Endothelial cell of umbilical vein (primary cell): ENCODE results near the gene OTX2.

ENCODE experiments used
- CTCF ChIP-seq, 2 donors: IDR thresholded peaks; 1 replicate in 1 of 2; 2 replicates in 1 of 2; pipeline ENCODE4 v1.5.1; 2011; ENCODE audit warnings: low read length in 2 of 2, mild to moderate bottlenecking in 2 of 2, moderate library complexity in 2 of 2, control low read depth in 1 of 2, inconsistent platforms in 1 of 2, low read depth in 1 of 2; ENCODE audit not compliant: insufficient read depth in 1 of 2; ENCODE audit errors: extremely low read depth in 1 of 2
- EZH2 ChIP-seq: IDR thresholded peaks from 2 replicates; pipeline ENCODE4 v1.6.1; 2012; ENCODE audit warnings: borderline replicate concordance, low read depth, mild to moderate bottlenecking, moderate library complexity, low read length, inconsistent platforms; ENCODE audit not compliant: severe bottlenecking
- POLR2A ChIP-seq: IDR thresholded peaks from 2 replicates; pipeline ENCODE4 v1.6.1; 2012; ENCODE audit warnings: low read depth, mild to moderate bottlenecking, control low read depth, low read length

GRCh38 chr14:56809270-56810146 lies 771 bp downstream of the OTX2 start:
- TF ChIP-seq CTCF (IDR thresholded peaks at IDR 0.05; ENCODE audit: extremely low read depth in 1 of 2, insufficient read depth in 1 of 2, low read depth in 1 of 2, low read length in 2 of 2) (no peak), EZH2 (peak; percentile 56), POLR2A (no peak)
